IPS-15b (cell line): ENCODE results near the gene TMEM150A.

Source experiments
- H3K27me3 ChIP-seq: one replicate; pipeline ENCODE4 v1.6.1; 2013; ENCODE audit warnings: low read length; ENCODE audit not compliant: control insufficient read depth, insufficient read depth
- H3K36me3 ChIP-seq: one replicate; pipeline ENCODE4 v1.6.1; 2013; ENCODE audit warnings: low read length; ENCODE audit not compliant: control insufficient read depth, insufficient read depth
- H3K4me1 ChIP-seq: one replicate; pipeline ENCODE4 v1.6.1; 2013; ENCODE audit warnings: mild to moderate bottlenecking, low read length; ENCODE audit not compliant: control insufficient read depth, insufficient read depth
- H3K4me3 ChIP-seq: one replicate; pipeline ENCODE4 v1.5.1; 2013; ENCODE audit warnings: low read depth, low read length
- H3K9ac ChIP-seq: one replicate; pipeline ENCODE4 v1.6.1; 2013; ENCODE audit warnings: low read depth, mild to moderate bottlenecking, low read length
- H3K9me3 ChIP-seq: one replicate; pipeline ENCODE4 v1.6.1; 2013; ENCODE audit warnings: mild to moderate bottlenecking, low read length; ENCODE audit not compliant: control insufficient read depth, insufficient read depth

TMEM150A gene

DNA sequence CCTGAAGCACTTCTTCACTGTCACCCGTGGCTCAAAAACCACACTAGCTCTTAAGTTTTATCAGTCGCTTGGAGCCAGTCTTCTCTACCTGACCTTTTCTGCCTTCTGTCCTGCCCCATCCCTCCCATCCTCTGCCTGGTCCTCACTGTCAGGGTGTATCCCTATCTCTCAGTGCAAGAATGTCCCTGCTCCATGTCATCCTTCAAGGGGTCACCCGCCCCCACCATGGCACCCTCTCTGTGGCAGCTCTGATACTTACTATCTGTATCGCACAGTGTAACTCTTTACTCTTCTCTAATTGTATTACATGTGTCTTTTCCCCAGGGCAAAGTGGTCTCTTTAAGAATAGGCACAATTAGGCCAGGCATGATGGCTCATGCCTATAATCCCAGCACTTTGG is 13.9 kb downstream of the TMEM150A start:
- Histone ChIP-seq H3K4me1 (peaks cover 2% of the 10 kb centered on the region), H3K9ac (no peak overlapping the region)

DNA sequence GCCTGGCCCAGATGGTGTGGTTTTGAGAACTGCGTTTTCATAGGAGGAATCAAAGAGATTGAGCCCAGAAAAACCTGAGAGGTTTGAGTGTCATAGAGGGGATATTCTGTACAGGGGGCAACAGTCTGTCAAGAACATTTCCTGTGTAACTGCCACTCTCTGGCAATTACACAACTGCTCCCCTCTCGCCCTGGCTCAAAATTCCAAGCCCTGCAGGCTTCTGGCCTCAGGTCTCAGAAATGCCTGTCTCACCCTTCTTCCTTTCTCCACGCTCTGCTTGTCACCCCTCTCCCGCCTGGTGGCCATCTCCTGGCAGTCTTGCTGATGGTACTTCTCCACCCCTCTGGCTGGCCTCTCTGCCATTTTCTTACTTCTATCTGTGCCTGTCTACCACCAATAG is 14.3 kb downstream of the TMEM150A start:
- H3K9ac ChIP-seq: no peak overlapping the region
- H3K9me3 ChIP-seq: no peaks in the 10 kb centered on the region
- peaks cover 2% of the 10 kb centered on the region for H3K4me1 ChIP-seq
- peaks cover 34% of the 10 kb centered on the region for H3K27me3 ChIP-seq
- H3K4me3 ChIP-seq: no peak overlapping the region
- no peaks in the 10 kb centered on the region for H3K36me3 ChIP-seq

More for the DNA sequence above, 13.9 kb downstream of the TMEM150A start:
- H3K4me3 ChIP-seq: no peak overlapping the region
- peaks cover 30% of the 10 kb centered on the region for H3K27me3 ChIP-seq
- no peaks in the 10 kb centered on the region for H3K9me3 ChIP-seq
- H3K36me3 ChIP-seq: no peaks in the 10 kb centered on the region

DNA sequence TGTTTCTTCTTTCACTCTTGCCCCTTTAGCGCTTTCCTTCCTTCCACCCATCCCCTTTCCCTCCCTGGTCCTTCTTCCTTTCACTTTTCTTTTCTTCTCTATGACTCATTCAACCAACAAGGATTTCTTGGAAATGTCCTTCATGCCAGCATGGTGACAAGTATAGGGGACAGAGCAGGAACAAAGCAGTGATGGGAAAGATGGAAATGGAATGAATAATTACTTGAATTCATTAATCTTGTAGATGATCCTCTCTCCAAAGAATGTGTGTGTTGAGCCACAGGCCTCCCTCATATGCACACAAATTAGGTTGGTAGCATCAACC is 16.8 kb downstream of the TMEM150A start:
- Histone ChIP-seq H3K4me1 (peaks cover 2% of the 10 kb centered on the region), H3K9ac (no peak overlapping the region), H3K36me3 (no peaks in the 10 kb centered on the region), H3K4me3 (no peak overlapping the region), H3K9me3 (no peaks in the 10 kb centered on the region), H3K27me3 (peaks cover 41% of the 10 kb centered on the region)

GRCh38 chr2:85584857-85585780 is 17.4 kb downstream of the TMEM150A start:
- H3K9me3 ChIP-seq: no peaks in the 10 kb centered on the region
- no peaks in the 10 kb centered on the region for H3K36me3 ChIP-seq
- peaks cover 2% of the 10 kb centered on the region for H3K4me1 ChIP-seq
- H3K27me3 ChIP-seq: peaks cover 37% of the 10 kb centered on the region
- peak overlapping the region; percentile 60 for H3K9ac ChIP-seq
- peak overlapping the region; percentile 51 for H3K4me3 ChIP-seq

DNA sequence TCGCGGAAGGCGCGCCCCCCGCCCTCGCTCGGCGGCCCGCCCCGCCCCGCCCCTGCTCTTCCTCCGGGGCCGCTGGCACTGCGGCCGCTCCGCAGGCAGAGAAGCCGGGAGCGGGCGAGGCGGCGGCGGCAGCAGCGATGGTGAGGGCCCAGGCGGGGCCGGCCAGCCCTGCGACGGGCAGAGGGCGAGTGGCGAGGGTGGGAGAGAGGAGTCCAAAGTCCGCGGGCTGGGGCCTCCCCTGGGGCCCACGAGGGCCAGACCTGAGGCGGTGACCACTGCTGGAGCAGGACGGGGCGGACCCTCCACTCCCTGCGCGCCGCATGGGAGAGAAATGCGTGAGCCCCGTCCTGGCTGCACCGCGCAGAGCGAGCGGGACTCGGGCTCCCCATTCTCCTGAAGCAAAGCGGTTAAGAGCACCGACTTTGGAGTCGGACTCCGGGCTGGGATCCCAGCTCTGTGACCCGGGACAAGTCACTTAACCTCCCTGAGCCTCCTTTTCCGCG is 18.1 kb downstream of the TMEM150A start, which contains the start of gene VAMP5:
TSS of gene VAMP5 (plus strand) at position 78 of the 503 bp plus-strand sequence. CDS start at position 138, 60 bp downstream.
- no peaks in the 10 kb centered on the region for H3K36me3 ChIP-seq
- H3K9ac ChIP-seq: peak within 1 kb of the TSS; percentile 60
- no peaks in the 10 kb centered on the region for H3K9me3 ChIP-seq
- peak within 1 kb of the TSS; percentile 51 for H3K4me3 ChIP-seq
- H3K27me3 ChIP-seq: peaks cover 35% of the 10 kb centered on the region
- H3K4me1 ChIP-seq: peaks cover 2% of the 10 kb centered on the region

- peak overlapping the region; percentile 51 for H3K4me3 ChIP-seq
- peaks cover 35% of the 10 kb centered on the region for H3K27me3 ChIP-seq
- peaks cover 6% of the 10 kb centered on the region for H3K4me1 ChIP-seq
- H3K36me3 ChIP-seq: no peaks in the 10 kb centered on the region
- no peaks in the 10 kb centered on the region for H3K9me3 ChIP-seq
- H3K9ac ChIP-seq: no peak overlapping the region
These were observed 18.7 kb downstream of the TMEM150A start for GRCh38 chr2:85583667-85584353.

GRCh38 chr2:85582492-85582891 is 20.0 kb downstream of the TMEM150A start:
- peaks cover 10% of the 10 kb centered on the region for H3K4me1 ChIP-seq
- H3K9me3 ChIP-seq: no peaks in the 10 kb centered on the region
- H3K27me3 ChIP-seq: peaks cover 35% of the 10 kb centered on the region
- H3K9ac ChIP-seq: no peak overlapping the region
- H3K36me3 ChIP-seq: no peaks in the 10 kb centered on the region
- H3K4me3 ChIP-seq: no peak overlapping the region

GRCh38 chr2:85580206-85580605 is 22.3 kb downstream of the TMEM150A start:
- Histone ChIP-seq H3K9me3 (no peaks in the 10 kb centered on the region), H3K27me3 (peaks cover 28% of the 10 kb centered on the region), H3K4me3 (no peak overlapping the region), H3K9ac (no peak overlapping the region), H3K4me1 (peaks cover 13% of the 10 kb centered on the region), H3K36me3 (no peaks in the 10 kb centered on the region)

DNA sequence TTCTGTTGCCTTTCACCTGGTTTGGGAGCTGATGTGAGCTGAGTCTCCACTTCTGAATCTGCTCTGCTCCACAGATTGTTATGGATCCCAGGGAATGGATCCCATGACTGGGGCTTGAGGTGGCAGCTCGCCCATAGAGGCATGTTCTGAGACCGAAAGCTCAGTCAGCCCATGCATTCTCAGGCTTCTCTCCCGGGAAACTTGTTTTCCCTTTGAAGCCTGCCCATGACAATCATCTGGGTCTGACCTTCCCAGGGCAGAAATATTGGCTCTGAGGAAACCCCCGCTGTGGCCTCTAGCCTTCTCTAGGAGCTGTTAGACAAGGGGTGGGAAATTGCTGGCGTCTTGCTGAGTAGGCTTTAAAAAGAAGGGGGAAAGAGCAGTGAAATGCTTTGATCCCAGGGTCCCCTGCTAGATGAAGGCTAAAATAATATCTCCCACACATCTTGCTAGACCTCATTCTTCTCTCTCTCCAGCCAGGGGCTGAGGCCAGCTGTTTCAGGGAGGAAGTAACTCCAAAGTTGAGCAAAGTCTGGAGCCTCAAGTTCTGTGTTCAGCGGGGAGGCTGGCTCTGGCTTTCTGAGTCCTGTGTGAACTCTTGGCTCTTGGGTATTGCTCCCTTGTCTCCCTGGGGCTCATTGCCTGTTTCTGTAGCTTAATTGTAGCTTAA is 23.1 kb downstream of the TMEM150A start:
- no peak overlapping the region for H3K9ac ChIP-seq
- no peaks in the 10 kb centered on the region for H3K9me3 ChIP-seq
- H3K36me3 ChIP-seq: no peaks in the 10 kb centered on the region
- no peak overlapping the region for H3K4me3 ChIP-seq
- H3K4me1 ChIP-seq: peaks cover 11% of the 10 kb centered on the region
- H3K27me3 ChIP-seq: peaks cover 20% of the 10 kb centered on the region

DNA sequence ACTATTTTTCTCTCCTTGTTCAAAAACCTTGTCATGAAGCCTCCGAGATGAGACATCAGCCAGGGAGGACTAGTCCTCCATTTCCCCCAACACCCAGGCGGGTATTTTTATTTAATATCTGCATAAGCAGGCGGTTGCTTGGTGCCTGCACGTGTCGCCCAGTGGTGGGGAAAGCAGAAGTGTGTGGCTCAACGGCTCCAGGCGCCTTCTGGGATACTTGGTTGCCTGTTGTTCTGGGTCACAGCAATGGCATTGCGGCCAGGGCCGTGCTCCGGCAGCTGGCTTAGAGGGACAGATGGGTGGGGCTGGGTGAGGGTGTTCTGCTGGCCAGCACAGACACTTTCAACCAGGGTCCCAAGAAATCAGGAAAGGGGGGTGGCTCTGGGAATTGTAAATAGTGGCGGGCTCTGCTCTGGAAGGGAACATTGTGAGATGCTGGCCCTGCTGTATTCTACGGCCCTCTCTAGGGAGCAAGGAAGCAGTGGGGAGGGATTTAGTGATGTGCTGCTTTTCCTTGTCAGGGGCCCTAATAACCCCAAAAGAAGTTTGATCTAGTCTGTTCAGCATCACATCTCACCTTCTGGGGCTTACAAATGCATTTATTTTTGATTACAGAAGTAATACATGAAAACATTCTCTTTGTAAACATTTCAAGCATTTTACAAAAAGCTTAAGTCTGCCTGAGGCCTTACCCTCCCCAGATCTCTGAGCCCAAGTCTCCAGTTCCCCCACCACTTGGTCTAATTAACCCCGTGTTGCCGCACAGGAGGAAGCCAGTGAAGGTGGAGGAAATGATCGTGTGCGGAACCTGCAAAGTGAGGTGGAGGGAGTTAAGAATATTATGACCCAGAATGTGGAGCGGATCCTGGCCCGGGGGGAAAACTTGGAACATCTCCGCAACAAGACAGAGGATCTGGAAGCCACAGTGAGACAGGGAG is 24.0 kb downstream of the TMEM150A start:
- Histone ChIP-seq H3K4me1 (peaks cover 11% of the 10 kb centered on the region), H3K9me3 (no peaks in the 10 kb centered on the region), H3K4me3 (peak overlapping the region; percentile 62), H3K9ac (no peak overlapping the region), H3K27me3 (peaks cover 13% of the 10 kb centered on the region), H3K36me3 (no peaks in the 10 kb centered on the region)
